HG02870 (cell line): Measurements from ENCODE around the gene GATA2.

Experiments used
- ATAC-seq: cut with Tn5 transposase; IDR thresholded peaks from one replicate; pipeline ENCODE4 v1.9.1; 2021; ENCODE audit warnings: mild to moderate bottlenecking, moderate library complexity; ENCODE audit not compliant: unreplicated experiment

Gene GATA2

GRCh38 chr3:128503164-128503651, 10.2 kb upstream of the GATA2 start:
- no peak for ATAC-seq

- no peak for ATAC-seq
These were observed 9.7 kb upstream of the GATA2 start for GRCh38 chr3:128502712-128503111.

- no peak for ATAC-seq
These were observed 8.4 kb upstream of the GATA2 start for GRCh38 chr3:128501431-128501830.

GRCh38 chr3:128500556-128500955, 7.6 kb upstream of the GATA2 start:
- no peak for ATAC-seq

GRCh38 chr3:128499724-128500275, 6.8 kb upstream of the GATA2 start:
- no peak for ATAC-seq

- ATAC-seq = no peak
These were observed 6.0 kb upstream of the GATA2 start for GRCh38 chr3:128498901-128499530.

DNA sequence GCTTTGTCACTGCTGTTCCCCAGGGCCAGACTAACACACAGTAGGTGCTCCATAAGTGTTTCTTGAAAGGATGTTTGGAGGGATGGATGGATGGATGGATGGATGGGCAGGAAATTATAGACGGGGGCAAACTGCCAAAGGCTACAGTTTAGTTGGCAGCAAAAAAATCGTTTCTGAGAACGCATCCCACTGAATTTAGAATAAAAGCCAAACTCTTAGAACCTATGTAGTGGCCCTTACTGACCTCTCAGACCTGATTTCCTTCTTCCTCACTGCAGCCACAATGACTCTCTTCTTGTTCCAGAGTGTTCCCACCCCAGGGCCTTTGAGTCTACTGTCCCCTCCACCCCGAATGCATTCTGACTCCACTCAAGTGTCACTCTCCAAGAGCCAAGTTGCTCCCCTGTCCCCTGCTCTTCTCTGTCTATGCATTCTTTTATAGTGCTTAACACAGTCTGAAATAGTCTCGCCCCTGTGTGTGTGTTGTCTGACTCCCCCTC, 5.2 kb upstream of the GATA2 start:
- no peak for ATAC-seq

DNA sequence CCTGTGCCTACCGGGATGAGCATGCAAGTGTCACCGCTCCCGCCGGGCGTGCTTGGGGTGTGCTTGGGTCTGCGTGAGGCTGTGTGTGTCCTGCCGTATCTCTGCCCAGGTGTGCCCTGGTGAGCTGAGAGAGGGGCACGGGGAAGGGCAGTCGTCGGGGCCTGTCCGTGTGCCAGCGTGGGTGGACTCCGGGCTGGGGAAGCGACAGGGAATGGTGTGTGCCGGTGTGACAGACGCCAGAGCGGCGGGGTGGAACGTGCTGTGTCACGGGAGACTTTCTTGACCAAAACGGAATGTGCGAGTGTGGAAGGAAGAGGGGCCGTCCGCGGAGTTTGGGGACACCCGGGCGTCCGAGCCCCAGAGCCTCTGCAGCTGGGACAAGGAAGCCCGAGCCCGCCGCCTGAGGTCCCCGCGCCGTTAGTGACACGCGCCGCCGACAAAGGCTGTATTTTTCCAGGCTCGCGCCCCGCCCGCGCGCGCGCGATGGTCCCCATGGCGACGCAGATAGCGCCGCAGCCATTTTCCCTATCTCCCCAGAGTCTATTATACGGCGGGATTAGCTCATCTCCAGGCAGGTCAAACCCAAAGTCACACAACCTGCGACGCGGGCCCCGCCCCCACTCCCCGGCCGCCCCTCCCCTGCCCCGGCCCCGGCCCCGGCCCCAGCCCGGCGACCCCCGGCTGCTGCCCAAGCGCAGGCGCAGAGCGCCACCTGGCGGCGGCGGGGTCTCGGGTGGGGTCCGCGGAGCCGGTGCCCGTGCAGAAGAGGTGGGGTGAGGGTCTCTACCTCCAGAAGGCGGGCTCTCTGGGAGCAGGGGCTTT, 4.5 kb upstream of the GATA2 start:
- no peak for ATAC-seq

DNA sequence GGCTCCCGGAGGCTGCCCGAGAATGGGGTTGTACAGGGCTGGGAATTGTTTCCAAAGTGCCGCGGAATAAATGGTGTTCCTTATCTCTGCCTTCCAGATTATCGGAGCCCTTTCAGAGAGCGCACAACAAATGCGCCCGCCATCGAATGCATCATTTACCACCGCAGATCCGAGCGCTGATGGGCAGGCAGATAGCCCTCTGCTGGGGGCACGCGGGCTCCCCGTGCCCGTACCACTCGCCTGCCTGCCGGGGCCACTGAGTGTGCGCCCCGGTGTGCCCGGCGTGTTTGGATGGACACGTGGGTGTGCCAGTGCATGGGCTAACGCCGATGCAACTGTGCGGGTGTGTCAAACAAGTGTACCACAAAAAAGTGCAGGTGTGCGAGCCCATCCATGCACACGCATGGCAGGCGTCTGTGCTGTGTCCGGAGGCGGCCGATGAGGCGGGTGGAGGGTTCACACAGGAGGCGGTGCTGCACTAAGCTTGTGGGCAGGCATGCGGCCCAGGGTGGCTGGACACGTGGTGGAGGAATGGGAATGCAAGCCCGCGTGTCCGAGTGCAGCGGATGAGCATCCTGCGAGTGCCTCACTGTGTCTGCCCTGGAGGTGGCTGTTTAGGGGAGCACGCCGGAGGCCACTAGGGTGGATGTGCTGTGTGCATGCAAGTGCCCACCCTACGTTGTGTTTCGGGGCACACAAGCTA, 3.8 kb upstream of the GATA2 start:
- ATAC-seq = no peak

GRCh38 chr3:128496019-128496601, 3.1 kb upstream of the GATA2 start:
- ATAC-seq = no peak

GRCh38 chr3:128495435-128495970, 2.5 kb upstream of the GATA2 start:
- ATAC-seq = no peak

- no peak for ATAC-seq
These were observed 1.3 kb upstream of the GATA2 start for GRCh38 chr3:128494367-128494650.

DNA sequence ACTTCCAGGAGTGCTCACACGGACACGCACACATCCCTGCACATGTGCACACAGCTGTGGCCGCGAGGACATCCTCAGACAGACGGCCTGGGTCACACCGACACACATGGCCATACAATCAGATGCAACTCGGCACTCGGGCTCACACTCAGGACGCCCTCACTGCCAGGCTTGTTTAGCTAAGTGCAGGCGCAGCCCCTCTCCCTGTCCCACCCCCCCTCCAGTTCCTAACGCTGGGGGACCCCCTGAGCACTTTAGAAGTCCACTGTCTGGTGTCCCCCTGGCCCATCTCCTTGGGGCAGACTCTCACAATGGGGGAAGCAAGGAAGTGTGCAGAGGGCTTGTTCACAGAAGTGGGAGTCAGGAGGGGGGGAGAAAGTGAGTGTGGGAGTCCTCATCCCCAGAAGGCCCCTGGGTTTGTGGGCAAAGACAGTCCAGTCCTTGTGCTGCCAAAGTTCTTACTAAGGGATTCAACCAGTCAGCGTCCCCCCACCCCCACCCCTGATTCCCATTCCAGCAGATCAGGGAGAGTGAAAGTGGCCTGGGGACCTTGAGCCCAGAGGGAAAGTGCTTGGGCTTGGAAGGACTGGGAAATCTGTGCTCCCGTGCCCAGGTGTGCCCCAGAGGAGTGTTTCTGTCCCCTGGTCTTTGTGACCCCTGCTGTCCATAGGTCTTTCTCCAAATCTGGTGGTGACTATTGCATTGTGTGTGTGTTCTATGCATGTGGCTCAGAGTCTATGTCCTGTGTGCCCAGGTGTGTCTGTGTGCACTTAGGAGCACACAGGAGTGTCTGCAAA, 767 bp upstream of the GATA2 start:
- ATAC-seq = no peak

GRCh38 chr3:128491941-128492670, 895 bp downstream of the GATA2 start:
- no peak for ATAC-seq

- ATAC-seq = no peak
These were observed 1.4 kb downstream of the GATA2 start for GRCh38 chr3:128491691-128491940.

- no peak for ATAC-seq
These were observed 1.9 kb downstream of the GATA2 start for GRCh38 chr3:128490915-128491690.

DNA sequence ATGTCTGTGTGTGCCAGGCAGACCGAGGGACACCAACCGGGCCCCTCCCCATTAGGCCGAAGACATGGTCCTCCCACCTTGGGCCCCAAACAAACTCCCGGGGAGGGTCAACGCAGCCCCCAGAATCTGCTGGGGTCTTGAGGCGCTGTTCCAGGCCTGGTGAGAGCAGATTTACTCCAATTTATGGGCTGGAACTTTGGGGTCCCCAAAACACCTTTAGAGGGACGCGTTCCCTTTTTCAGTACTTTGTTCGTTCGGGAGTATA, 2.4 kb downstream of the GATA2 start:
- no peak for ATAC-seq

DNA sequence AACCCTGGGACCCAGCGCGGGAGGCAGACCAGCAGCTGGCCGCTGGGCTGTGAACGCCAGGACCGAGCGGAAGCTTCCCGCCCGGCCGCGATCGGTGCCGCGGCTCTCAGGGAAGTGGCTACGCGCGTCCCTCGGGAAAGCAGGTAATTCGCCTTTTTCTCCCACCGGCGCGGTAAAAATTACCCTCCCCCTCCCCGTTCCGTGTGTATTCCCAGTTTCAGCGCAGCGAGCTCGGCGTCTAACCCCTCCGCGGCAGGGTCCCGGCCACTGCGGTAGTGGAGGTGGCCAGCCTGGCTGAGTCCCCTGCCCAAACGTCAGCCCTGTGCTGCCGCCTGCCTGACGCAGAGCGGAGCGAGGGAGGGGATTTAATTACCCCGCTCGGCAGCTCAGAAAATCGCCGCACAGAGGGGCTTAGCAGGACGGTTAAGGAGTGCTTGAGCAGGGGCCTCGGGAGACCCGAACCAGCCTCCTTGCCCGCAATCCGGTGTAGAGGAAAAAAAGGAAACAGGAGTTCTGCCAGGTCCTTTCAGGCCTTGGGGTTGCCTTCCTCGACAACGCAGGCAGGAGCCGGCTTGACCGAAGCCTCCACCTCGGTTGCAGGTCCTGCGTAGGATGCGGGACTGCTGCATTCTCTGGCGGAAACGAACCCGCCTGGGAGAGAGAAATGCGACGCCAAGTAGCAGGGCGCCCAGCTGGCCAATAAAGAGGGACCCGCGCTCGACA, 2.9 kb downstream of the GATA2 start:
- no peak for ATAC-seq

- ATAC-seq = no peak
These were observed 3.4 kb downstream of the GATA2 start for GRCh38 chr3:128489674-128489926.
